ENCODE data around the gene GTPBP3. TPM values are rescaled to one million over a fixed set of nuclear protein-coding genes. Genes with fewer than 3 reads are reported as not detected.
A peak's percentile ranks its signal among the peaks of the same experiment; 100 is the strongest.

The GTPBP3 gene
- total RNA-seq, 1 donor from 2014 or later: 48.4 TPM

DNA sequence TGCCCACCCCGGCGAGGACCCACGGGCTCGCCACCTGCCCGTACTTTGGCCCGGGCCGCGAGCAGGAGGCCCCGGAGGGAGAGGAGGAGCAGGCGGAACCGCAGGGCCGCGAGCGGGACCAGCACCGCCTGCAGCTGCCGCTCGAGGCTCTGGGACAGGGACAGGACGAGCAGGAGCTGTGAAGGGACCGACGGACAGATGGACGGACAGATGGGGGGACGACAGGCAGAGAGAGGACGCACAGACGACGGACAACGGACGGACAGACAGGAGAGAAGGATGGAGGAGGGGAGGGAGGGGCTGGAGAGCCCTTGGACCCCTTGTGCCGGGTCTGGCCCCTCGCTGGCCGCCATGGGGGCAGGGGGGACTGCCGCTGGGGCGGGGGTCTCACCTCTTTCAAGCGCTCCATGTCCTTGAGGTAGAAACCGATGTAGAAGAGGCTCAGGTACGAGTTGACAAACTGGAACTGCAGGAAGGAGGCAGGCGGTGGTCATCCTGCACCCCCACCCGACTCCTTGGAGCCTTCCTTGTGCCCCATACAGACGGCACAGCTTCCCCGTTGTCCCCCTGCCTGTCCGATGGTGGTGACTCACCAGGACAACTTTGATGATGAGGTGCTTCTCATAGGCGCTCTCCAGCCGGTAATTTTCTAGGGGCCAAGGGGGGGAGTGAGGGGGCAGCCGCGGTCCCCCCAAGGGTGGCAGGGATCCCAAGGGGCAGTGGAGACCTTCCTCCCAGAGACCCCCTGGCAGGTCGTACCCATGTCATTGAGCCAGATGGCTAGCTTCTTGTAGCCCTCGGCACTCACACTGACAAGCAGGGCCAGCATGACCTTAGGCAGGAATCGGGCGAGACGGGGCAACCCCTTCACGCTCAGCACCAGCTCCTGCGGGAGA is 7.7 kb upstream of the GTPBP3 start:
- Histone ChIP-seq H3K27me3 (ENCODE audit: control insufficient read depth, insufficient read depth, low read length) (peaks cover 9% of the 10 kb centered on the region), H3K4me3 (ENCODE audit: low read depth, low read length) (no peak overlapping the region), H3K36me3 (ENCODE audit: control insufficient read depth, insufficient read depth, low read length) (no peaks in the 10 kb centered on the region)
- TF ChIP-seq, protein P1, sequence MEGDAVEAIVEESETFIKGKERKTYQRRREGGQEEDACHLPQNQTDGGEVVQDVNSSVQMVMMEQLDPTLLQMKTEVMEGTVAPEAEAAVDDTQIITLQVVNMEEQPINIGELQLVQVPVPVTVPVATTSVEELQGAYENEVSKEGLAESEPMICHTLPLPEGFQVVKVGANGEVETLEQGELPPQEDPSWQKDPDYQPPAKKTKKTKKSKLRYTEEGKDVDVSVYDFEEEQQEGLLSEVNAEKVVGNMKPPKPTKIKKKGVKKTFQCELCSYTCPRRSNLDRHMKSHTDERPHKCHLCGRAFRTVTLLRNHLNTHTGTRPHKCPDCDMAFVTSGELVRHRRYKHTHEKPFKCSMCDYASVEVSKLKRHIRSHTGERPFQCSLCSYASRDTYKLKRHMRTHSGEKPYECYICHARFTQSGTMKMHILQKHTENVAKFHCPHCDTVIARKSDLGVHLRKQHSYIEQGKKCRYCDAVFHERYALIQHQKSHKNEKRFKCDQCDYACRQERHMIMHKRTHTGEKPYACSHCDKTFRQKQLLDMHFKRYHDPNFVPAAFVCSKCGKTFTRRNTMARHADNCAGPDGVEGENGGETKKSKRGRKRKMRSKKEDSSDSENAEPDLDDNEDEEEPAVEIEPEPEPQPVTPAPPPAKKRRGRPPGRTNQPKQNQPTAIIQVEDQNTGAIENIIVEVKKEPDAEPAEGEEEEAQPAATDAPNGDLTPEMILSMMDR (IDR thresholded peaks at IDR 0.05; ENCODE audit: insufficient read depth, low read length, severe bottlenecking): no peak
- FAIRE-seq (no peak), DNase-seq (ENCODE audit: low read depth) (no peak)

DNA sequence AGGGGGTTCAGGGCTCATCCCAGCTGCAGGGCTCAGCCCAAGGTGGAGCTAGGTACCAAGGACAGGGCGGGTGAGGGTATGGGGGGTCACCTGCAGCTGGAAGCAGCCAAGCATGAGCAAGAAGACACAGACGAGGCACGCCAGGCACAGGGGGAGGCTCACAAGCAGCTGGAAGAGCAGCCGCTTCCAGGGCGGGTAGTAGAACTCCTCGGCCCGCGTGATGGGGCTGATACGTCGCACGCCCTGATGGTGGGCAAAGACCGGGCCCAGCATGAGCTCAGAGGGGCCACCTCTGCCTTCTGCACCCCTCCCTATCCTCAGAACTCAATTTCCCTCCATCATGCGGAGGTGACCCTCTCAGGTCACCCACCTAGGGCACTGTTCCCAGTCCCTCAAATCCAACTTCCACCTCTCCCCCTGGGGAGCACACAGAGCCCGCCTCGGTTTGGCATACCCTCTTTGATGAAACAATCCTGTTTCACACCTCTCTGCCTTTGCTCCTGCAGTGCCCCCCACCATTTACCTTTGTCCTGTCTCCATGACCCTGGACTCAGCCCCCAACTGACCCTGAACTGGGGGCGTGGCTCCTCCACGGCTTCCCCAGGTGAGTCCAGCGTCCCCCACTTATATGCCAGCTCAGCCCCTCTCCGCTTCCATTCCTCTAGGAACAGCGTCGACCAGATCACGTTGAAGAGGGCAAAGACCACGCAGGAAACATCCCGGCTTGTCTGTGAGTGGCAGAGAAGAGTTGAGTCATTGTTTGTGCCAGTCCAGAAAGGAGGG is 6.9 kb upstream of the GTPBP3 start:
- FAIRE-seq (no peak), DNase-seq (ENCODE audit: low read depth) (no peak)
- Histone ChIP-seq H3K36me3 (ENCODE audit: control insufficient read depth, insufficient read depth, low read length) (no peaks in the 10 kb centered on the region), H3K4me3 (ENCODE audit: low read depth, low read length) (no peak overlapping the region), H3K27me3 (ENCODE audit: control insufficient read depth, insufficient read depth, low read length) (peaks cover 9% of the 10 kb centered on the region)
- TF ChIP-seq, protein P1 (IDR thresholded peaks at IDR 0.05; ENCODE audit: insufficient read depth, low read length, severe bottlenecking): no peak

DNA sequence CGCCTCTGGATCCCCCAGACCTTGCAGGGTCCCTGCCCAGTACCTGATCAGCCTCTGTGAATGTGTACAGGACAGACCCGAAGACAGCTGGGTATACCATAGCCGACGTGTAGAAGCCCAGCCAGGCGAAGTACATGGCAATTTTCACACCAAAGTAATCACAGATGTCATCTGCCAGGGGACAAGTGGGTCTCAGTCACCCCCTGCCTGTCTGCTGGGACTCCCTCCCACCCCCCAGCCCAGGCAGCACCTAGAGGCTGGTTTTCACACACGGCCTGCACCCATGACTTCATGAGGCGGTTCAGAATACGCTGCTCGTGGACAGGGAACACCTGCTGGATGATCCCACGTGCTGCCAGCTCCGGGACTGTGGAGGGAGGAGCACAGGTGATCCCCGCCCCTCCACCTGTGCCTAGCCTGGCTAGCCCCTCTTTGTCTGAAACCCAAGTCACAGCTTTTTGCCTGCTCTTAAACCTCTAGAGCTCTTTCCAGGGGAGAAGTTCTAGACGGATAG is 6.3 kb upstream of the GTPBP3 start:
- TF ChIP-seq, protein P1 (IDR thresholded peaks at IDR 0.05; ENCODE audit: insufficient read depth, low read length, severe bottlenecking): no peak
- Histone ChIP-seq H3K36me3 (ENCODE audit: control insufficient read depth, insufficient read depth, low read length) (no peaks in the 10 kb centered on the region), H3K4me3 (ENCODE audit: low read depth, low read length) (no peak overlapping the region), H3K27me3 (ENCODE audit: control insufficient read depth, insufficient read depth, low read length) (peaks cover 9% of the 10 kb centered on the region)
- no peak for FAIRE-seq
- no peak for DNase-seq (ENCODE audit: low read depth)

DNA sequence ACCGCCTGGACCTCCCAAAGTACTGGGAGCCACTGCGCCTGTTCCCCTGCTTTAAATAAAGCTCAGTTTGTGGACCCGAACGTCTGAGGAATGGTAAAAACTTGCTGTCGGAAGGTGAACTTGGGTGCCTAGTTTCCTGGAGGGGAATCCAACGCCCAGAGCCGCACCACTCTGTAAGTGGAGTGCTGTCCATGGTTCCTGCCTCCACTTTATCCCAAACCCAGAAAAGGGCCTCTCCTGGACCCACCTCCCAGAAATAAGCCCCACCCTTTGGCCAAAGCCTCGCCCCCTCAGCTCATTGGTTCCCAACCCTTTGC is 5.0 kb upstream of the GTPBP3 start:
- no peak for FAIRE-seq
- no peak for DNase-seq (ENCODE audit: low read depth)
- H3K36me3 ChIP-seq (ENCODE audit: control insufficient read depth, insufficient read depth, low read length): no peaks in the 10 kb centered on the region
- H3K4me3 ChIP-seq (ENCODE audit: low read depth, low read length): no peak overlapping the region
- H3K27me3 ChIP-seq (ENCODE audit: control insufficient read depth, insufficient read depth, low read length): peaks cover 9% of the 10 kb centered on the region
- TF ChIP-seq, protein P1 (IDR thresholded peaks at IDR 0.05; ENCODE audit: insufficient read depth, low read length, severe bottlenecking): no peak

DNA sequence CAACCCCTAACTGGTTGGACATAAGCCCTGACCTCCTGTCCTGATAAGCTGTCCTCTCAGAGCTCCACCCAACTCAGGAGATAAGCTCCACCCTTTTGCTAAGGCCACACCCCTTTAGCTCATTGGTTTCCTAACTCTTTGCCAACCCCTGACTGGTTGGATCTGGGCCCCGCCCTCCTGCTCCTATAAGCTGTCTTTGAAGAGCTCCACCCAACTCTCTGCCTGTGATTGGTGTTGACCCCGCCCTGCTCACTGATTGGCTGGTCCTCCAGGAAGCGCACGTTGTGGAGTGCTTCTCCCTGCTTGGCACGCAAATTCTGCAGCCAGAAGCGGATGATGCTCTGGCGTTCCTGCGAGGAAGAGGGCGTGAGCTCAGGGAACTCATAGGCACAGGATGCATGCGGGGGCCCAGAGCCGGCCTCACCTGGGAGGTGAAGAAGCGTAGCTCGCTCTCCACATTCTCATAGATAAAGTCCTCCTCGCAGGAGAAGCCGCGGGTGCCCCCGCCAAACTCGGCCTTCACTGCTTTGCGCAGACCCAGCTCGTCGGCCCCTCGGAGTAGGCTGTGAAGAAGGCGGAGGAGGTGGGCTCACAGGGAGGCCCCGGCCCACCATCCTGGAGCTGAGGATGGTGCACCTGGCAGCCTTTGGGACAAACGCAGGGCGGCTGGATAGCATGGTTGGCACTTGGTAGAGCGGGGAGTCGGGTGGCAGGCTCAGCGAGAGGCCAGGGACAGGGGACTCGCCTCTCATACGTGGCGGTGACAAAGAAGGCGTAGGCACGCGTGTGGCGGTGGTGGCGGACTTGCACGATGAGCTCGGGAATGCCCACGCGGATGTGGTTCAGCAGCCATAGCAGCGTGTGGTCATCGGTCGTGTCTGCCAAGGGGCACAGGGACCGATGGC is 4.4 kb upstream of the GTPBP3 start:
- Histone ChIP-seq H3K36me3 (ENCODE audit: control insufficient read depth, insufficient read depth, low read length) (no peaks in the 10 kb centered on the region), H3K27me3 (ENCODE audit: control insufficient read depth, insufficient read depth, low read length) (peaks cover 9% of the 10 kb centered on the region), H3K4me3 (ENCODE audit: low read depth, low read length) (no peak overlapping the region)
- FAIRE-seq (no peak), DNase-seq (ENCODE audit: low read depth) (peak; percentile 35)
- TF ChIP-seq, protein P1 (IDR thresholded peaks at IDR 0.05; ENCODE audit: insufficient read depth, low read length, severe bottlenecking): no peak

Data from bronchial epithelial cell (primary cell).